ENCODE results near the gene IER5.

IER5 gene

GRCh38 chr1:181103399-181103798 is 14.9 kb downstream of the IER5 start (continued):
- TF ChIP-seq ZNF18 (tag by site-specific recombination; IDR thresholded peaks at IDR 0.05) (no peak), ZNF596 (tag by site-specific recombination; IDR thresholded peaks at IDR 0.05) (no peak)

- ChIA-PET CTCF (interaction anchor here (0.5 to 3.2 kb wide), 8 partner anchors 8 to 222 kb away, joined by 3 to 14 read pairs (median 4); no protein-coding TSS in a partner anchor), POLR2A (interaction anchor here (1.1 to 9.2 kb wide), 11 partner anchors 7 to 37 kb away, joined by 6 to 111 read pairs (median 12); partner anchors contain the start of gene IER5)
- Histone ChIP-seq H3K4me1 (ENCODE audit: control insufficient read depth, insufficient read depth, low read length) (peaks cover 39% of the 10 kb centered on the region; the same call in 1 of the 2 replicates), H3K4me3 (ENCODE audit: low read depth, low read length) (peak overlapping the region; percentile 57), H3K36me3 (ENCODE audit: control insufficient read depth in 2 of 2, insufficient read depth in 1 of 2, low read length in 2 of 2) (no peaks in the 10 kb centered on the region), H3K9me3 (ENCODE audit: control insufficient read depth, insufficient read depth, low read depth, low read length) (no peaks in the 10 kb centered on the region), H3K27ac (ENCODE audit: extremely low read depth, low read depth, low read length) (peak overlapping the region; percentile 89)
- TF ChIP-seq ZNF18 (tag by site-specific recombination; IDR thresholded peaks at IDR 0.05) (peak; percentile 70), PATZ1 (tag by site-specific recombination; IDR thresholded peaks at IDR 0.05) (no peak), ZNF10 (tag by site-specific recombination; IDR thresholded peaks at IDR 0.05) (0 out of 2 replicates have a peak, but pooled peaks have one; percentile 23), ZBTB7A (tag by site-specific recombination; IDR thresholded peaks at IDR 0.05; ENCODE audit: low read depth) (no peak), EGR2 (tag by site-specific recombination; IDR thresholded peaks at IDR 0.05; ENCODE audit: low read depth) (peak; percentile 46), GLI2 (tag by site-specific recombination; IDR thresholded peaks at IDR 0.05; ENCODE audit: borderline replicate concordance, low read depth) (no peak), ZNF518A (tag by site-specific recombination; conservative IDR thresholded peaks at IDR 0.05; ENCODE audit: low read depth) (no peak), ZNF473 (tag by site-specific recombination; IDR thresholded peaks at IDR 0.05) (no peak)
Measured at GRCh38 chr1:181104042-181104789, 15.7 kb downstream of the IER5 start.

- POLR2A ChIA-PET, result interaction anchor here (0.6 to 9.2 kb wide), 17 partner anchors 8 to 606 kb away, joined by 3 to 111 read pairs (median 8); partner anchors contain the start of gene IER5
- Histone ChIP-seq H3K4me1 (ENCODE audit: control insufficient read depth, insufficient read depth, low read length) (peaks cover 37% of the 10 kb centered on the region; the same call in 1 of the 2 replicates), H3K4me3 (ENCODE audit: low read depth, low read length) (peak overlapping the region; percentile 57), H3K9me3 (ENCODE audit: control insufficient read depth, insufficient read depth, low read depth, low read length) (no peaks in the 10 kb centered on the region), H3K27ac (ENCODE audit: extremely low read depth, low read depth, low read length) (peak overlapping the region; percentile 89), H3K36me3 (ENCODE audit: control insufficient read depth in 2 of 2, insufficient read depth in 1 of 2, low read length in 2 of 2) (no peaks in the 10 kb centered on the region)
- CTCF ChIA-PET, result interaction anchor here (0.7 to 3.2 kb wide), 6 partner anchors 12 to 223 kb away, joined by 3 to 14 read pairs (median 4); no protein-coding TSS in a partner anchor
- TF ChIP-seq ZNF26 (tag by site-specific recombination; IDR thresholded peaks at IDR 0.05) (no peak), ZNF202 (tag by site-specific recombination; IDR thresholded peaks at IDR 0.05; ENCODE audit: borderline replicate concordance) (no peak), ZNF600 (tag by site-specific recombination; IDR thresholded peaks at IDR 0.05) (0 out of 2 replicates have a peak, but pooled peaks have one; percentile 67), ZNF529 (tag by site-specific recombination; IDR thresholded peaks at IDR 0.05; ENCODE audit: insufficient replicate concordance) (no peak), ZNF394 (tag by site-specific recombination; IDR thresholded peaks at IDR 0.05; ENCODE audit: borderline replicate concordance) (no peak; the same call in 1 of the 2 replicates), ZNF585B (tag by site-specific recombination; IDR thresholded peaks at IDR 0.05) (no peak), ZNF548 (tag by site-specific recombination; IDR thresholded peaks at IDR 0.05) (no peak), ZNF121 (tag by site-specific recombination; IDR thresholded peaks at IDR 0.05) (peak; percentile 29; the same call in 1 of the 2 replicates), ZNF341 (tag by site-specific recombination; IDR thresholded peaks at IDR 0.05; ENCODE audit: low read depth) (peak; percentile 12; the same call in 1 of the 2 replicates), ZNF747 (tag by site-specific recombination; IDR thresholded peaks at IDR 0.05) (no peak)
Measured at GRCh38 chr1:181104790-181105133, 16.3 kb downstream of the IER5 start.

Measured in HEK293 (cell line).